ENCODE data around the gene CFI.
"Not testable (repeated sequence)": the region's sequence is repeated elsewhere in the genome, so short reads cannot be mapped to it uniquely, and the experiment has no call there.

CFI gene

GRCh38 chr4:109795059-109795458, 6.7 kb downstream of the CFI start:
- DNase-seq (ENCODE audit: low spot score), result no peak

DNA sequence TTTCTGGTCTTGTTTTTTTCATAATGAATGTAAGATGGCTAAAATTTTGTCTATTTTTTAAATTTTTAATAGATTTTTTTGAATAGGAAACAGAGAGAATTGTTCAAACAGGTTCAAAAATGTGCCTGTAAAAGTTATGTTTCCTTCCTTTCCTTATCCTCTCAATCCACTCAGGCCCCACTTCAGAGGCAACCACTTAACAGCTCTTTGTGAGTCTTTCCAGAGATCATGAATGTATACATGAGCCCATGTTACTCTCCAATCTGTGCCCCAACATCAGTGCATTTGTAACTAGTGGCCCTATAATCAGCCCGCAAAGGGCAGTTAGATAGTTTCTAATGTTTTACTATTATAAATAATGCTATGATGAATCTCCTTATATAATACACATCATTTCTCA, 14.0 kb downstream of the CFI start:
- DNase-seq (ENCODE audit: low spot score), result no peak

GRCh38 chr4:109786846-109787245, 15.0 kb downstream of the CFI start:
- no peak for DNase-seq (ENCODE audit: low spot score)

DNA sequence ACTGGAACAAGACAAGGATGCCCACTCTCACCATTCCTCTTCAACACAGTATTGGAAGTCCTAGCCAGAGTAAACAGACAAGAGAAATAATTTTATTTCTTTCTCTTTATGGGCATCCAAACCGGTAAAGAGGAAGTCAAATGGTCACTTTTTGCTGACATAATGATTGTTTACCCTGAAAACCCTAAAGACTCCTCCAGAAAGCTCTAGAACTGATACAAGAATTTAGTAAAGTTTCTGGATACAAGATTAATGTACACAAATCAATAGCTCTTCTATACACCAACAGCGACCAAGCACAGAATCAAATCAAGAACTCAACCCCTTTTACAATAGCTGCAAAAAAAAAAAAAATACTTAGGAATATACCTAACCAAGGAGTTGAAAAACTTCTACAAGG, 19.7 kb downstream of the CFI start:
- DNase-seq (ENCODE audit: low spot score), result not testable (repeated sequence)

- no peak for DNase-seq (ENCODE audit: low spot score)
Observed at GRCh38 chr4:109764789-109765402, 36.9 kb downstream of the CFI start.

GRCh38 chr4:109764376-109764775, 37.4 kb downstream of the CFI start:
- DNase-seq (ENCODE audit: low spot score), result no peak

DNA sequence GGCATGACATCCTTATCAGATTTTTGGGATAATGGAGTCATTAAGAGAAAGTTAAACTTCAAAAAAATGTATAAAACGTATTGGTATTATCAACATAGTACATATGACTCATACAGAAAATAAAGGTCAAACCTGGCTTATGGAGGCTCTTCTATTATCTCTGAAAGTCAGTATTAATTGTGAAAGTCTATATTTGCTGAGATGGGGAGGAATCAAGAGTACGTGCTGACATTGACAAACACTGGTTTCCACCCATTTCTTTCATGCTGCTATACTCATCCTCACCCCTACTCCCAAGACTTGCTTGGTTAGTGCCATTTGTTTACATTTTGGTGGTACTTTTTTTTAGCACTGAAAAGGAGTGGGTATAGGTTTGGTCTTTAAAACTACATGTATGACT, 41.1 kb downstream of the CFI start:
- no peak for DNase-seq (ENCODE audit: low spot score)

DNA sequence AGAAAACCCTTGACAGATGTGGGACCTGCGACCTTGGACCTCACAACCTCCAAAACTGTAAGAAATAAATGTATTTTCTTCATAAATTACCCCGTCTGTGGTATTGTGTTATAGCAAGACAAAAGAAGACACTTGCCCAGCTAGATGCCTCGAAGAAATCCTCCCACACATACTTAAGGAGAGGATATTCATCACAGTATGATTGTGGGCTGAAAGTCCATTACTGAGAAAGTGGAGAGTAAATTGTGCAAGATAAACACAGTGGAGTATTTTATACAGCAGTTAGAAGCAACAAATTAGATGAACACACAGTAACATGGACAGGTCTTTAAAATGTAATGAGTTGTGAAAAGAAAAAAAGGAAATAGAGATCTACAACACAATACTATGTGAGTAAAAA, 46.1 kb downstream of the CFI start:
- DNase-seq (ENCODE audit: low spot score), result no peak

- no peak for DNase-seq (ENCODE audit: low spot score)
Observed at GRCh38 chr4:109754093-109754857, 47.5 kb downstream of the CFI start.

GRCh38 chr4:109752525-109752924, 49.3 kb downstream of the CFI start:
- no peak for DNase-seq (ENCODE audit: low spot score)

DNA sequence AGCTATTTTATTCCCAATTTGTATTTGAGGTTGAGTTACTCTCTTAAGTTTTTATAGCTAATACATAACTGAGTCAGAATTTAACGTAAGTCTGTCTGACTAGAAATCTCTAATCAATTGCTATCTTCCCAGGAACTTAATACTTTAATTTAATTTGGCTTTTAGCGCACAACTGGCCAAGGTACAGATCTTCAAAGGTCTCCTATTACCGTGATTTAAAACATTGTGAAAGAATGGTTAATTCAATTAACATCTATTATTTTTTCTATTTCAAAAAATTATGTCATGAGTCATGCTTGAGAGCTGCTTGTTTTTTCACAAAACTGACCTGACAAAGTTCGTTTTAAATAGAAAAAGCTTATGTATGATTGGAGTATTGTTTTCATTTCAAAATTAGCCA, 49.9 kb downstream of the CFI start:
- no peak for DNase-seq (ENCODE audit: low spot score)

DNA sequence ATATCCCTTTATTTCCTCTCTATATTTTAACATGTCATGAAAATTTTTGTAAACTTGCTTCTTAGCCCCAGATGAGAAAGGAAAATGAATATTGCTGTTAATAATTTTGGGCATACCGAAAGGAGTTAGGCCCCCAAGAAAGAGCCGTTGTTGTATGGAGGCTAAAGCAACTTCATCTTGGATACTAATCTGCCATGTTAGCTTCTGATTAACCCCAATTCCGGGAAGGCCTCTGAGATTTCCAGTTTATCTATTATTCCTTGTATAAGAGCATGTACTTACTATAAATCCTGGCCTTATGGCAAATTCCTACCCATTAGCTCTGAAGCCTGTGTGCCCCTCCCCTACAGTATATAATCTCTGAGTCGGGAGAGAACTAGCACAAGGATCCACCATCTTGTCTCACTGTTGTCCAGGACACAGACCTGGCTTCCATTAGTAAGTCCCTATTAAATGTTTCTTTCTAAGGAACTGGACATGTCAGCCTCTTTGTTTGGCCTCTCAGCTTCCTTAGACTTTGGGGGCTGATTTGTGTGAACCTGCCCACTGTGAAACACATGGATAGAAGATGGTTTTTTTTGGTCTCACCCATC, 51.1 kb downstream of the CFI start:
- DNase-seq (ENCODE audit: low spot score), result no peak

DNA sequence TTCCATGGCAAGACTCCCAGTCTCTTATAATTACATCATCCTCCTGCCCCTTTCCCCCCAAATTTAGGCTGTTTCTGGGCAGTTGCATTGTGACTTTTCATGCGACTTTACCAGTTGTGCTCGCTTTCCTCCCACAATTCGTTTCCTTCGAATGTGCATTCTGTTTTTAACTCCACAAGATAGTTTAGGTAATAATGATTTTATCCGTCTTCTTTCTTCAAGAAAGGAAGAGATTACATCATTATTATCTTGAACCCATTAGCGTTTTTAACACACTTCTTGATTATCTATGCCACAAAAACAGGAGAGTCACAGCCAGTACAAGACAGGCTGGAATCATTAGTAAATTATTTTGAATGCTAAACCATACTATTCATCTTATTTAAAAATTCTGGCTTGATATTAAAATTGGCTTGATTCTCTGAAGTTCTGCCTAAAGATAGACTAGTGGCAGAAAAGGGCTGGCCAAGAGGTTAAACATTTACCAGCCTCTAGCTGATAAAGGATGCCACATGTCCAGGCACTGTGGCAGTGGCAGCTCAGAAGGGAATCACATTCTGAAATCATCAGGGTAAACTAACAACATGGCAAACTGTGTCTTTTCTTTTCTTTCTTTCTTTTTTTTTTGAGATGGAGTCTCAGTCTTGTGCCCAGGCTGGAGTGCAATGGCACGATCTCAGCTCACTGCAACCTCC, 52.3 kb downstream of the CFI start:
- DNase-seq (ENCODE audit: low spot score), result no peak

- DNase-seq (ENCODE audit: low spot score), result no peak
Observed at GRCh38 chr4:109748114-109748513, 53.7 kb downstream of the CFI start.

- DNase-seq (ENCODE audit: low spot score), result no peak
Observed at GRCh38 chr4:109746728-109747127, 55.1 kb downstream of the CFI start.

- DNase-seq (ENCODE audit: low spot score), result no peak
Observed at GRCh38 chr4:109745830-109746229, 56.0 kb downstream of the CFI start.

DNA sequence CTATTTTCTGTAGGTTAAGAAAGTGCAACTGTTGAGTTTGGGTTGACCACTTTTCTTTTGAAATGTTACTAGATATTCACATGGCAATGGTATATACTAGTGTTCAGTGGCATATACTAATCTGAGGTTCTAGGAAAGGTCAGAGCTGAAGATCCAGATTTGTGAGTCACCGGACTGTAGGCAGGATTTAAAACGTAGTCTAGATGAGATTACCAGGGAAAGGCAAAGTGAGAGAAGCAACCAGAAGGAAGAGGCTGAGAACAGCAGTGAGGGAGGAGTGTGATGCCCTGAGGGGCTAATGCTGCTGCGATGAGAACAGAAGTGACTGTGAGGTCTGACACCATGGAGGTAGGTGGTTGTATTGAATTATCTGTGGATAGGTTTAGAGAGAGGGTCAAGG, 62.3 kb downstream of the CFI start:
- DNase-seq (ENCODE audit: low spot score), result no peak

DNA sequence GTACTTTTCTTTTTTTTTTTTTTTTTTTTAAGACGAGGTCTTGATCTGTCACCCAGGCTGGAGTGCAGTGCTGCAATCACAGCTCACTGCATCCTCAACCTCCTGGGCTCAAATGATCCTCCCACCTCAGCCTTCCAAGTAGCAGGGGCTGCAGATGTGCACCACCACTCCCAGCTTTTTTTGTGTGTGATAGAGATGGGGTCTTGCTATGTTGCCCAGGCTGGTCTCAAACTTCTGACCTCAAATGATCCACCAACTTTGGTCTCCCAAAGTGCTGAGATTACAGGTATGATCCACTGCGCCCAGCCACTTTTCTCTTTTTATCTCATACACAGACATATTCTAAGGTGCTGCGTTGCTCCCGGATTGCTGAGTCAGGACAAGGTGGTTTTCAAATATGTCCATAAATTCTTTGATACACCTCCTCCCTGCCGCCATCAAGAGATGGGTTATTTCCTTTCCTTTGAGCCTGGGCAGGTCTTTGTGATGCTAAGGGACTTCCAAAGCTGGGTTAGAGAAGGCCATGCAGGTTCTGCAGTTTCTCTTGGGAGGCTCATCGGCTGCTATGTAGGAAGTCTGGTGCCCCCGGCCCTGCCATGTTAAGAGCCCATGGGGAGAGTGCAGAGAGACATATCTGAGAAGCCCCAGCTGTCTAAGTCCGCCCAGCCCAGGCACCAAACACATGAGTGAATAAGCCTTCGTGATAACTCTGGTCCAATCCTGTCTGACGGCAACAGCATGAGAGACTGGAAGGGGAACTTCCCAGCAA, 63.5 kb downstream of the CFI start:
- DNase-seq (ENCODE audit: low spot score), result no peak

DNA sequence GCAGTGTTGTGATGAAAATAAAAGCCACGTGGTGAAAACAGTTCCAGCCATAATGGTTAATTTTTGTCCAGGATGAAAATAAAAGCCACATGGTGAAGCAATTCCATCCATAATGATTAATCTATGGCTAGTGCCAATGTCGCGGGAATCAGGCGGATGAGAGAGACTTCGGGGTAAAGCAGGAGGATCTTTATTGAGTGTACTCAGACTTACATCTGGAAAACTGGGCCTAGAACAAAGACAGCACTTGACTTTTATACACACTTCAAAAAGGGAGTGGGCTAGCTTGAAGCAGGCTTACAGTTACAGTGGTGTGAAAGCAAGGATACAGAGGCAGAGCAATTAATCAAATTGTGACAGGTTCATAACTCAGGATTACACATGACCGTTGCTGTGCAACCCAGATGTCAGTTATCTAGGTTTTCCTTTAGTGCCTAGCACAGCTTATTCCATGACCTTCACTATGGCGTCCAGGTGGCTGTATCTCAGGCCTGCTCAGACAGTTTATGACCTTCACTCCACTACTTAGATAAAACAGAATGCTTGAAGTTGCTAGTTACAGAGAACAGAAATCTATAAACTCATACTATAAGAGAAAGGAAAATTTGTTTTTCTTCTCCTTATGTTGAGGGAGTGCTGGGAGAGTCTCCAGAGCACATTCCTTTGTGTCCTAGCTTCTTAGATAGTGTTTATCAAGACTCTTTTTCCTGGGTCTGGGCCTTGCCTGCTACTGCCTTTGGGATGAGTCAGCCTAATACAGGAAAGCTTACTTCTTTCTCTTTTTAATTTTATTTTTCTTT, 66.0 kb downstream of the CFI start:
- DNase-seq (ENCODE audit: low spot score), result no peak

GRCh38 chr4:109733728-109734127, 68.1 kb downstream of the CFI start:
- no peak for DNase-seq (ENCODE audit: low spot score)
